NCI-H748 (cell line): ENCODE results near the gene KIAA0753.
A peak's percentile ranks its signal among the peaks of the same experiment; 100 is the strongest.

ENCODE experiments used
- DNase-seq: peaks from one replicate; lab custom pipeline; 2025; ENCODE audit not compliant: unreplicated experiment; lab: John Stamatoyannopoulos, UW

KIAA0753 gene

DNA sequence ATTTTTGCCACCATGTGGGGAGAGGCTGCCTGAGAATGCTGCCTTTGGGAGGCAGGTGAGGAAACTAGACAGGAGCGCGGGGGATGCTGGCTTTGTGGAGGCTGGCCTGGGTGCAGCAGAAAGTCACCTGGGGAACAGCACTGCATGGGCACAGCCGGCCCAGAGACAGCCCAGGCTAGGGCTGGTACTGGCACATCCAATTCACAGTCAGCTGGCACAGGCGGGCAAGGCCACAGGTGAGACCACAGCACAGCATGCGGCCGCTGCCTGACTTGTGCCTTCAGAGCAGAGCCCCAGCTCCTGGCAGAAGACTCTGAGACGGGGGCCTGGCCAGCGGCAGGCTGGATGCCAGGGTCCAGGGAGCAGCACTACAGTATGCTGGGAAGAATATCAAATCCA lies 67.5 kb downstream of the KIAA0753 start:
- no peak for DNase-seq

GRCh38 chr17:6571452-6571781 lies 69.1 kb downstream of the KIAA0753 start:
- DNase-seq = peak; percentile 37

- no peak for DNase-seq
Observed at GRCh38 chr17:6570731-6571451, 69.6 kb downstream of the KIAA0753 start.

GRCh38 chr17:6569370-6570285 lies 70.9 kb downstream of the KIAA0753 start:
- no peak for DNase-seq

DNA sequence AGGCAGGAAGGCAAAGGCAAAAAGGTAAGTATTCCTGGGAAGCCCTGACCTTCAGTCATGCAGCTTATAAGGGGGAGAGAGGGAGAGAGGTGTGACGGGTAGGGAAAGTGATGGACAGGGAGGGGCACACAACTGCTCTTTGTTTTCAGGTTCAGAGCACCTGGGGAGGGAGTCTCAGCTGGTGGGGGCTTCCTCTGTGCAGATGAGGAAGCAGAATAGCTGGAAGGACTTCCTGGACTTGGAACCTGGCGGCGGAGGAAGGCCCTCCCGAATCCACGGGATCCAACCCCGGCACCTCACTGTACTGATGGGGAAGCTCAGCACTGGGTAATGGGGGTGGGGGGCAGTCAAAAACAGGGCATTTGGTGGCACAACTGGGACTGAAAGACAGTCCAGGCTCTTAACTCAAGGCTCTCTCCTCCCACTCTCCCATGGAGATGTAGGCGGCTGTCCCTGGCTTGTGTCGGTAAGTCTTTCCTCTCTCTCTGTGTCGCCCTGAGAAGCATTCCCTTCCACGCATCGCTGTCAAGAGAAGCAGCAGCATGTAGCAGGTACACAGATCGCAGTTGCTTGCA lies 72.2 kb downstream of the KIAA0753 start:
- DNase-seq = no peak

- no peak for DNase-seq
Observed at GRCh38 chr17:6567528-6568183, 72.9 kb downstream of the KIAA0753 start.

DNA sequence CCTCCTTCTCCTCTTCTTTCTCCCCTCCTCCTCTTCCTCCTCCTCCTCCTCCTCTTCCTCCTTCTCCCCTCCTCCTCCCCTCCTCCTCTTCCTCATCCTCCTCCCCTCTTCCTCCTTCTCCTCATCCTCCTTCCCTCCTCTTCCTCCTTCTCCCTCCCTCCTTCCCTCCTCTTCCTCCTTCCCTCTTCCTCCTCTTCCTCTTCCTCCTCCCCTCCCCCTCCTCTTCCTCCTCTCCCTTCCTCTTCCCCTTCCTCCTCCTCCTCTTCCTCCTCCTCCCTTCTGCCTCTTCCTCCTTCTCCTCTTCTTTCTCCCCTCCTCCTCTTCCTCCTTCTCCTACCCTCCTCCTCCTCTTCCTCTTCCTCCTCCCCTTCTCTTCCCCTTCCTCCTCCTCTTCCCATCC lies 79.1 kb downstream of the KIAA0753 start:
- no peak for DNase-seq

- DNase-seq = no peak
Observed at GRCh38 chr17:6560496-6560895, 80.0 kb downstream of the KIAA0753 start.

DNA sequence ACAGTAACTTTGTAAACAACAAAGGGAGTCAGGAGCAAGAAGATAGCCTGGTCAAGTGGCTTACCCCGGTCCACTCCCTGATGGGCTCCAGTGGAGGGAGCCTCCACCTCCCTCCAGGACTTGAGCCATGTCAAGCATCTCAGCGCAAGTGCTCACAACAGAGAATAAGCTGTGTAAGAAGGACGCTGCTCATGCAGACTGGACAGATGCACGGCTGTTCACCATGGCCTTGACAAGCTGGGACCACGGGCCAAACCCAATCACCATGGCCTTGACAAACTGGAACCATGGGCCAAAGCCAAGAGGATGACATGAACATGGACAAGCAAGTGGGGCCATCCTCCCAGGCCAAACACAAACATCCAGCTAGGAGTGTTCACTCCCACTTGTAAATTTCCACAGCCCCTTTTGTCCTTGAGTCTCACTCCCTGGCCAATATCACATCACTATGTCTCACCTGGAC lies 80.7 kb downstream of the KIAA0753 start:
- no peak for DNase-seq

GRCh38 chr17:6558932-6559752 lies 81.4 kb downstream of the KIAA0753 start:
- DNase-seq = no peak

DNA sequence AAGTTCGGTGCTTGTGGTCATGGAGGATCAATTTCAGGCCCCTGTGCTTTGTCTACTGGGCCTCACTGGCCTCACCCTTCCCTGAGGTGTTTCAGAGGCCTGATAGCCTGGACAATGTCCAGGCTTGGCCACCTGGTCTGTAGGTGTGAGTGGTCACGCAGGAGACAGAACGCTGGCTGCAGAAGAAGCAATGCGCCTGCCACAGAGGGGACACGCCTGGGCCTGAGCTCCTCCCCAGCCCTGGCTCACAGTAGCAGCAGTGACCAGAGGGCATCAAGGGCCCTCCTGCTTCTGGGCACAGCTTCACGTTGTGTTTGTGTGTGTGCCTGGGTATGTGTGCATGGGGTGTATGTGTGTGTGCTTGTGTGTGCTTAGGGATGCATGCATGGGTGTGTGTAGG lies 82.2 kb downstream of the KIAA0753 start:
- DNase-seq = no peak

GRCh38 chr17:6557040-6557438 lies 83.5 kb downstream of the KIAA0753 start:
- DNase-seq = no peak

- peak; percentile 44 for DNase-seq
Observed at GRCh38 chr17:6556121-6557039, 84.1 kb downstream of the KIAA0753 start, which contains the start of gene PITPNM3. TSS of gene PITPNM3 (minus strand) at chr17:6556555. CDS start at chr17:6556406, 149 bp downstream.

DNA sequence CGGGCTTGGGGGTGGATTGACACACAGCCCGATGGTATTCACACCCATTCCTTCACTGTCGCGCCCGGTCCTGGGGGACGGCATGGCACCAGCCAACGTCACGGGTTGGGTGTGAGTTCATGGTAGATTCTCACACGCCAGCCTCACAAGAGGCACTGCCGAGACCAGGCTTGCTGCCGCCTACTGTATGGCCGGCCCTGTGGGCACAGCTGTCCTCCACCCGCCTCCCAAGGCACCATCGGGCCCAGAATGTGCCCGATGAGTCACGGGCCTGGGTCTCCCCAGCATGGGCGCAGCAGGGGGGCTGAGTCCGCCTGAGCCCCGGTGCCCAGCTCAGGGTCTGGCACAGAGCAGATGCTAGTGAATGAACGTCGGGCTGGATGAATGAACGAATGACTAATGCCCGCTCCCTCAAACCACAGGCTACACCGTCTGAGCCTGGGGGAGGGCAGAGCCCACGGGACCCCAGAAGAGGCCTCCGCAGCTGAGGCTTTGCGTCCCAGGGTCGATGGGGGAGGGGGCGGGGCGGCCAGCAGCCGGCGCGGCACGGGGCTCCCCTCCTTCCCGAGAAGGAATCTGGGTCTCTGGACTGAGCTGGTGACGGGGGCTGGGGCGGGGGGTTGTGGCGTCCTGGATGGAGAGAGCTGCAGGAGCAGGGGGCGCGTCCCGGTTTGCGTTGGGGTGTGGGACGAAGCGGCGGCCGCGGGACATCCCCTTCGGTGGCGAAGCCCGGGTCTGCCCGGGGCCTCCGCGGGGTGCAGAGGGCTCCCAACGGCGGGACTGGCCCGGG lies 85.0 kb downstream of the KIAA0753 start:
- DNase-seq = peak; percentile 59

DNA sequence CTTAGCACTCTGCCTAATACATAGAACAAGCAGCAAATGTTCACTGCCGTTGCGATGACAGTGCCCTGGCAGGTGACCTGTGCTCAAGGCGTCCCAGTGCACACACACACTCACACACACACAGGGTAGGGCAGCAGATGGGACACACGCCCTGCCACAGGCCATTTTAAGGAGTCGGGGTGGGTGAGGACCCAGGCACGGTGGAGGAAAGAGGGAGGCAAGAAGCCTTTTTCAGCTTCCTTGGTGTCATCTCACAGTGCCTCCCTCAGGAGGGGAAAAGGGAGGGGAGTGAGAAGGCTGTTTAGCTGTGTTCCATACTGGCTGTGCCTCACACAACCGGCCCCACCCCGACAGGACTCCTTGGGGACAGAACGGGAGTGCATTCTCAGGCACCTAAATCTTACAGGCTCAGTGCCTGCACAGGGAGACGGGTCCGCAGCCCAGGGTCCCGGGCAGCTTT lies 85.6 kb downstream of the KIAA0753 start:
- no peak for DNase-seq

DNA sequence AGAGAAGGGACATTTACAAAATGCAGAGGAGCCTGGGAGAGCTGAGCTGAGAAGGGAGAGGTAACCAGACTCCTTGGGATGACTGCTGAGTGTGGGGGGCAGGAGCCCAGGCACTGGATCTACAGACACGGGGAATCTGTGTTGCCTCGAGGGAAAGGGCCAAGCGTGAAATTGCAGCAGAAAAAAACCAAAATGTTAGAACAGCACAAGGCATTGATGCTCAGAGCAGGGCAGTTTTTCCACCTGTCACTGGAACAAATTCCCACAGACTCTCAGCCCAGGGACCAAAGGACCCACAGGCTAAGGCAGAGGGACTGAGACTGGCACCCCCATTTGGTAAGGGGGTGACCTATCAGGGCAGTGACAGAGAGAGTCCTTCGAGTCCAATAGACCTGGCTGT lies 86.2 kb downstream of the KIAA0753 start:
- DNase-seq = no peak

GRCh38 chr17:6551869-6552531 lies 88.5 kb downstream of the KIAA0753 start:
- peak; percentile 66 for DNase-seq

DNA sequence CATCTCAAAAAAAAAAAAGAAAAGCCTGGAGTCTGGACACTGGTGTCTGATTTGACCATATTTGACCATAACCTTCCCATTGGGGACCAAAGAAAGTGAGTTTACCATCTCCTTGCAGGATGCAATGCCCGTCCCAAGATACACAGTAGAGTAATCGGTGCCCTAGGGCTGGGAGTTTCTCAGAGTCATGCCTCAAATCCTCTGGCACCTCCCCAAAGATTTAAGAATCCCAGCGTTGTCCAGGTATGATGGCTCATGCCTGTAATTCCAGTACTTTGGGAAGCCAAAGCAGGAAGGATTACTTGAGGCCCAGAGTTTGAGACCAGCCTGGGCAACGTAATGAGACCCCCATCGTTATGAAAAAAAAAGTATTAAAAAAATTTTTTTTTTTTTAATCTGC lies 89.2 kb downstream of the KIAA0753 start:
- DNase-seq = no peak
